HepG2 (cell line): ENCODE data around the gene CDK13. TPM values are rescaled to one million over a fixed set of nuclear protein-coding genes. Genes with fewer than 3 reads are reported as not detected.
A peak's percentile ranks its signal among the peaks of the same experiment; 100 is the strongest.

Source experiments
- ATAC-seq: fragments of 200-7000 bp; cut with Tn5 transposase; 3 replicates; pipeline ENCODE4 v1.9.1; 2020; ENCODE audit warnings: mild to moderate bottlenecking, moderate library complexity
- BruUV-seq: library from RNA; stranded (reverse); fragments of 400-500 nt; replicated peaks from 2 replicates; lab custom pipeline; 2021; lab: Mats Ljungman, UMichigan
- CTCF ChIA-PET: fragments of 300-600 bp; formaldehyde crosslinking; extraction: SDS; loops from one replicate; lab custom pipeline; 2021; ENCODE audit warnings: low total read pairs, inconsistent platforms, low intra/inter-chr PET ratio; lab: Yijun Ruan, JAX
- POLR2A ChIA-PET: fragments of 350-600 bp; sonication (Branson Sonifier 250); formaldehyde crosslinking; loops from one replicate; lab custom pipeline; 2020; ENCODE audit warnings: antibody characterized with exemption, inconsistent platforms; lab: Yijun Ruan, JAX
- DNase-seq: peaks from one replicate; pipeline ENCODE4 v3.0.0-alpha.2; 2015; ENCODE audit warnings: low spot score
- FAIRE-seq: peaks from 3 replicates; lab custom pipeline; 2011; peaks lifted over from hg19 to GRCh38; lab: Jason Lieb, UNC
- H2AFZ ChIP-seq: one replicate; pipeline ENCODE4 v1.6.1; 2011; ENCODE audit warnings: low read length, inconsistent platforms
- H3K27ac ChIP-seq: fragments of 300-600 bp; 3 replicates; pipeline ENCODE4 v1.8.0; 2011; ENCODE audit warnings: mixed run types, mild to moderate bottlenecking, mixed read lengths, low read length, inconsistent platforms; ENCODE audit not compliant: insufficient read depth; ENCODE audit errors: extremely low read length
- H3K27me3 ChIP-seq, 2 experiments: fragments of 200-600 bp in 1 of 2; 2 replicates in 1 of 2; 3 replicates in 1 of 2; pipeline versions ENCODE4 v1.6.0 to v1.8.0; 2011; ENCODE audit warnings: low read length in 2 of 2, mild to moderate bottlenecking in 2 of 2, moderate library complexity in 2 of 2, inconsistent platforms in 1 of 2; ENCODE audit not compliant: insufficient read depth in 2 of 2, control insufficient read depth in 1 of 2
- H3K36me3 ChIP-seq, 2 experiments: fragments of 200-600 bp in 1 of 2; replicated peaks in 1 of 2; 2 replicates in 1 of 2; 3 replicates in 1 of 2; pipeline versions ENCODE4 v1.5.1 to v1.8.0; 2011; ENCODE audit warnings: low read length in 2 of 2, inconsistent platforms in 1 of 2; ENCODE audit not compliant: insufficient read depth in 2 of 2, control insufficient read depth in 1 of 2
- H3K4me1 ChIP-seq: 2 replicates; pipeline ENCODE4 v1.5.1; 2012; ENCODE audit warnings: low read length, inconsistent platforms; ENCODE audit not compliant: insufficient read depth
- H3K4me2 ChIP-seq: 2 replicates; pipeline ENCODE4 v1.6.0; 2011; ENCODE audit warnings: low read depth, low read length, inconsistent platforms
- H3K4me3 ChIP-seq, 3 experiments: fragments of 200-600 bp in 1 of 3; sonication (generic), shearing (Covaris generic) in 1 of 3; replicated peaks in 1 of 3; 2 replicates each; pipeline ENCODE4 v1.5.1; 2011 to 2016; ENCODE audit warnings: low read length in 3 of 3, inconsistent platforms in 2 of 3, low read depth in 2 of 3, mild to moderate bottlenecking in 2 of 3, control low read depth in 1 of 3, mixed read lengths in 1 of 3; ENCODE audit not compliant: insufficient read depth in 1 of 3
- H3K79me2 ChIP-seq: one replicate; pipeline ENCODE4 v1.6.1; 2011; ENCODE audit warnings: low read length, inconsistent platforms; ENCODE audit not compliant: insufficient read depth
- H3K9ac ChIP-seq: 2 replicates; pipeline ENCODE4 v1.6.0; 2011; ENCODE audit warnings: mild to moderate bottlenecking, low read depth, low read length, inconsistent platforms; ENCODE audit not compliant: insufficient read depth
- H3K9me3 ChIP-seq: 2 replicates; pipeline ENCODE4 v1.5.1; 2012; ENCODE audit warnings: mild to moderate bottlenecking, low read length
- H4K20me1 ChIP-seq: 2 replicates; pipeline ENCODE4 v1.6.0; 2011; ENCODE audit warnings: inconsistent platforms, mild to moderate bottlenecking, low read length, moderate library complexity; ENCODE audit not compliant: insufficient read depth
- AGO1 ChIP-seq: fragments of 200-400 bp; formaldehyde crosslinking; IDR thresholded peaks from 2 replicates; pipeline ENCODE4 v1.6.1; 2017; ENCODE audit warnings: mild to moderate bottlenecking, low read depth, low read length, moderate library complexity; ENCODE audit not compliant: poor library complexity, severe bottlenecking
- GLI4 ChIP-seq: sonication (generic); formaldehyde crosslinking; IDR thresholded peaks from 2 replicates; pipeline ENCODE4 v1.5.1; 2020; ENCODE audit warnings: missing genetic modification reagents, mild to moderate bottlenecking, moderate library complexity, borderline replicate concordance
- MAX ChIP-seq: IDR thresholded peaks from 2 replicates; pipeline ENCODE4 v1.6.1; 2012; ENCODE audit warnings: inconsistent platforms
- PRDM10 ChIP-seq: sonication (generic); formaldehyde crosslinking; IDR thresholded peaks from 2 replicates; pipeline ENCODE4 v1.4.0; 2020; ENCODE audit warnings: low read depth, missing genetic modification reagents
- U2AF1 ChIP-seq: fragments of 200-400 bp; formaldehyde crosslinking; optimal IDR thresholded peaks from 2 replicates; pipeline ENCODE3; 2017; ENCODE audit warnings: mild to moderate bottlenecking, low read depth, low read length
- ZBTB2 ChIP-seq: sonication (generic); formaldehyde crosslinking; IDR thresholded peaks from 2 replicates; pipeline ENCODE4 v1.8.0; 2022; ENCODE audit warnings: low read depth, missing genetic modification reagents
- ZBTB25 ChIP-seq: IDR thresholded peaks from 2 replicates; pipeline ENCODE4 v1.6.1; 2018; ENCODE audit warnings: missing genetic modification reagents
- ZNF256 ChIP-seq: sonication (generic); formaldehyde crosslinking; conservative IDR thresholded peaks from 2 replicates; pipeline ENCODE4 v1.4.0; 2020; ENCODE audit warnings: missing genetic modification reagents
- ZNF343 ChIP-seq: sonication (generic); formaldehyde crosslinking; IDR thresholded peaks from 2 replicates; pipeline ENCODE4 v1.4.0; 2020; ENCODE audit warnings: mild to moderate bottlenecking, missing genetic modification reagents
- ZNF350 ChIP-seq: sonication (generic); formaldehyde crosslinking; IDR thresholded peaks from 2 replicates; pipeline ENCODE4 v1.4.0; 2020; ENCODE audit warnings: mild to moderate bottlenecking, low read depth, missing genetic modification reagents, borderline replicate concordance
- ZNF770 ChIP-seq: sonication (generic); formaldehyde crosslinking; IDR thresholded peaks from 2 replicates; pipeline ENCODE4 v1.5.0; 2020; ENCODE audit warnings: mild to moderate bottlenecking, missing genetic modification reagents
- ZNF790 ChIP-seq: sonication (generic); formaldehyde crosslinking; IDR thresholded peaks from 2 replicates; pipeline ENCODE4 v1.8.0; 2022; ENCODE audit warnings: missing genetic modification reagents, mild to moderate bottlenecking, borderline replicate concordance
- WGBS: methylation state at CpG from one replicate; pipeline ENCODE4 v1.1.6; 2017; ENCODE audit warnings: low lambda C conversion rate; 5-methylcytosine and 5-hydroxymethylcytosine counted together
- in situ Hi-C: cut with HindIII; loops from 2 replicates; pipeline ENCODE4 v1.10.0; 2017; ENCODE audit warnings: low pct_unique_long_range_greater_than_20kb; ENCODE audit not compliant: extremely low pct_ligation_motif_present
- intact Hi-C: fragments of 100-400 bp; cut with micrococcal nuclease; formaldehyde crosslinking; loops from one replicate; pipeline ENCODE4 v1.10.0; 2022; ENCODE audit not compliant: unreplicated experiment
- polyA plus RNA-seq, 8 experiments: library from polyadenylated mRNA; depleted of rRNA in 3 of 8; stranded (reverse) in 7 of 8; unstranded in 1 of 8; fragments of >200 nt; fragmentation: Illumina TruSeq in 4 of 8; extraction: Trizol in 4 of 8; gene quantifications; 2 replicates each; pipeline versions ENCODE4 v1.2.1 to v1.2.3, GENCODE V29; 2011 to 2016; ENCODE audit warnings: low read depth in 4 of 8, missing spikeins in 1 of 8, mixed read lengths in 1 of 8; ENCODE audit not compliant: insufficient read depth in 1 of 8
- total RNA-seq, 5 experiments: library from RNA; depleted of rRNA; stranded (reverse); fragments of >200 nt; fragmentation: Illumina TruSeq; extraction: Trizol; gene quantifications; 2 replicates each; pipeline ENCODE4 v1.2.3, GENCODE V29; 2016; ENCODE audit warnings: low read depth in 1 of 5

The CDK13 gene
- total and polyA plus RNA-seq, 2 of the 13 experiments (the other 11 are each of a cell fraction or from before 2014, with no cell fraction given): 21.0 to 40.9 TPM

- H3K79me2 ChIP-seq: peaks cover 45% of the 10 kb centered on the region
- 0% methylated on average over 4 of the region's 93 CpGs for WGBS
- no peaks in the 10 kb centered on the region for H3K36me3 ChIP-seq
- POLR2A ChIA-PET: interaction anchor here (2.1 kb wide), 1 partner anchor 184 kb away, joined by 4 read pairs; the partner anchor contains the start of gene SUGCT
- peak overlapping the region; percentile 99 for H3K9ac ChIP-seq
- intact Hi-C loops: loop anchor here (2.0 to 5.0 kb wide), 2 partner anchors 52 to 102 kb away; no protein-coding TSS in a partner anchor
- no peaks in the 10 kb centered on the region; a peak in 1 of 5 replicates for H3K27me3 ChIP-seq
- H2AFZ ChIP-seq: no peak overlapping the region
- FAIRE-seq (no peak), DNase-seq (no peak), ATAC-seq (peak; percentile 7)
- H3K9me3 ChIP-seq: no peaks in the 10 kb centered on the region
- H3K4me1 ChIP-seq: peaks cover 25% of the 10 kb centered on the region
- in situ Hi-C loops: loop anchor here (5.0 kb wide), 1 partner anchor 102 kb away; no protein-coding TSS in a partner anchor
- peak overlapping the region; percentile 86 to 100 (median 98) for H3K4me3 ChIP-seq
- H3K27ac ChIP-seq: peak overlapping the region; percentile 100
- peak overlapping the region; percentile 88 for H3K4me2 ChIP-seq
- BruUV-seq: no TSS peak
- CTCF ChIA-PET: interaction anchor here (2.2 kb wide), 1 partner anchor 102 kb away, joined by 10 read pairs; no protein-coding TSS in a partner anchor
- H4K20me1 ChIP-seq: peaks cover 43% of the 10 kb centered on the region
- TF ChIP-seq ZNF256 (CRISPR knock-in tag) (no peak), ZNF770 (CRISPR knock-in tag) (no peak; the same call in 1 of the 2 replicates), PRDM10 (no peak), GLI4 (peak; percentile 54; the same call in 1 of the 2 replicates), AGO1 (peak; percentile 9), ZBTB2 (CRISPR knock-in tag) (peak; percentile 39; the same call in 1 of the 2 replicates), U2AF1 (no peak), MAX (0 out of 2 replicates have a peak, but pooled peaks have one; percentile 8), ZBTB25 (CRISPR knock-in tag) (no peak), ZNF790 (CRISPR knock-in tag) (peak; percentile 8; the same call in 1 of the 2 replicates), ZNF343 (CRISPR knock-in tag) (0 out of 2 replicates have a peak, but pooled peaks have one; percentile 0), ZNF350 (CRISPR knock-in tag) (0 out of 2 replicates have a peak, but pooled peaks have one; percentile 48)
Measured at GRCh38 chr7:39950473-39951225, 593 bp downstream of the CDK13 start.
